Uterus (tissue), 4 donors: ENCODE measurements around the gene SPINT1. TPM values are rescaled to one million over a fixed set of nuclear protein-coding genes. Genes with fewer than 3 reads are reported as not detected.
A peak's percentile ranks its signal among the peaks of the same experiment; 100 is the strongest.

Experiments
- DNase-seq, 2 donors: peaks; one replicate each; pipeline ENCODE4 v3.0.0-alpha.2; 2019 to 2020
- H3K27ac ChIP-seq, 2 donors: fragments of 200-600 bp; sonication (generic); 1 replicate in 1 of 2; 2 replicates in 1 of 2; pipeline ENCODE4 v1.5.1; 2016 to 2018
- H3K27me3 ChIP-seq, 2 donors: fragments of 200-600 bp; sonication (generic); one replicate each; pipeline ENCODE4 v1.5.1; 2018 to 2019; ENCODE audit warnings: control low read depth in 1 of 2
- H3K36me3 ChIP-seq, 2 donors: fragments of 200-600 bp; sonication (generic); one replicate each; pipeline ENCODE4 v1.5.1; 2019; ENCODE audit warnings: control low read depth in 1 of 2
- H3K4me1 ChIP-seq, 2 donors: fragments of 200-600 bp; sonication (generic); one replicate each; pipeline ENCODE4 v1.5.1; 2018 to 2019; ENCODE audit warnings: control low read depth in 1 of 2
- H3K4me3 ChIP-seq, 2 donors: fragments of 200-600 bp; sonication (generic); 1 replicate in 1 of 2; 2 replicates in 1 of 2; pipeline ENCODE4 v1.5.1; 2018 to 2019; ENCODE audit warnings: mild to moderate bottlenecking in 1 of 2
- H3K9me3 ChIP-seq, 2 donors: fragments of 200-600 bp; sonication (generic); one replicate each; pipeline ENCODE4 v1.5.1; 2019; ENCODE audit warnings: control low read depth in 1 of 2
- CTCF ChIP-seq, 4 experiments: fragments of 200-600 bp in 2 of 4; fragments of 450-650 bp in 2 of 4; sonication (generic) in 2 of 4; IDR thresholded peaks; one replicate each; pipeline ENCODE4 v1.5.1; 2016 to 2019; ENCODE audit warnings: antibody characterized with exemption in 4 of 4, mild to moderate bottlenecking in 2 of 4, moderate library complexity in 1 of 4
- POLR2A ChIP-seq, 2 donors: fragments of 450-650 bp; IDR thresholded peaks; one replicate each; pipeline ENCODE4 v1.6.1; 2016; ENCODE audit warnings: antibody characterized with exemption in 2 of 2, mild to moderate bottlenecking in 1 of 2, moderate library complexity in 1 of 2
- intact Hi-C: fragments of 100-400 bp; cut with DNase I; formaldehyde crosslinking; loops from one replicate; pipeline ENCODE4 v1.15.1; 2023; ENCODE audit warnings: low total_unique reads
- total RNA-seq, 4 donors: library from RNA; depleted of rRNA in 3 of 4; stranded (reverse); fragments of >200 nt in 3 of 4; gene quantifications; one replicate each; pipeline versions ENCODE4 v1.1.0 to v1.2.4, GENCODE V29; 2014 to 2023
- donor health status: DM: yes; HTN: yes; CAD: no.

SPINT1 gene
- total RNA-seq, 4 donors from 2014 or later = 2.0 to 38.1 (median 2.3) TPM; not detected in 1

DNA sequence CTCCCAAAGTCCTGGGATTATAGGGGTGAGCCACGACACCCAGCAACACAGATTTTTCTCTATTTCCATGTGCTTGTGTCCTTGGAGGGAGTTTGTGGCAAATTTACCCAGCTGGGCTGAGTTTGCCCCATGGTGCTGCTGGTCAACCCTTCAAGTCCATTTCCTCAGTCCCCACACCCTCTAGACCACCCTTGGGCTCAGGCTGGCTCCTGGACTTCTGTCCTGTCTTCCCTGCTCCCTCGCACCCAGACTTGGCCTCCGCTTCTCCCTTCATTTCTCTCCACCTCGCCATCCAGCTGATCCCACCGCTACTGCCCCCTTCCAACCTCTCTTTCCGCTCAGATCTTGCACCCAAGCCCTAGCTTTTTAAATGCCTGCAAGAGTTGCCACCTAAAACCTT, 37.5 kb downstream of the SPINT1 start:
- Histone ChIP-seq H3K4me1 (no peaks in the 10 kb centered on the region), H3K36me3 (no peaks in the 10 kb centered on the region), H3K27me3 (no peaks in the 10 kb centered on the region), H3K4me3 (no peak overlapping the region), H3K9me3 (no peaks in the 10 kb centered on the region), H3K27ac (no peak overlapping the region)
- TF ChIP-seq POLR2A (IDR thresholded peaks at IDR 0.05) = no peak
- no peak for TF ChIP-seq CTCF (IDR thresholded peaks at IDR 0.05)
- no peak for DNase-seq
- intact Hi-C loops = no loop called here

GRCh38 chr15:40886586-40886985, 42.7 kb downstream of the SPINT1 start:
- no peaks in the 10 kb centered on the region for H3K9me3 ChIP-seq
- DNase-seq = no peak
- no peaks in the 10 kb centered on the region for H3K27me3 ChIP-seq
- no peaks in the 10 kb centered on the region for H3K4me1 ChIP-seq
- intact Hi-C loops = no loop called here
- no peak overlapping the region for H3K4me3 ChIP-seq
- H3K27ac ChIP-seq = no peak overlapping the region
- TF ChIP-seq POLR2A (IDR thresholded peaks at IDR 0.05) (no peak), CTCF (IDR thresholded peaks at IDR 0.05) (no peak)
- H3K36me3 ChIP-seq = no peaks in the 10 kb centered on the region

GRCh38 chr15:40889112-40889511, 45.3 kb downstream of the SPINT1 start:
- Histone ChIP-seq H3K27me3 (no peaks in the 10 kb centered on the region), H3K4me3 (no peak overlapping the region), H3K9me3 (no peaks in the 10 kb centered on the region), H3K36me3 (no peaks in the 10 kb centered on the region), H3K4me1 (no peaks in the 10 kb centered on the region), H3K27ac (no peak overlapping the region)
- DNase-seq = no peak
- TF ChIP-seq CTCF (IDR thresholded peaks at IDR 0.05) (no peak), POLR2A (IDR thresholded peaks at IDR 0.05) (no peak)
- intact Hi-C loops = no loop called here

GRCh38 chr15:40891138-40891537, 47.3 kb downstream of the SPINT1 start:
- intact Hi-C loops = no loop called here
- H3K4me1 ChIP-seq = no peaks in the 10 kb centered on the region
- H3K9me3 ChIP-seq = no peaks in the 10 kb centered on the region
- no peak overlapping the region for H3K4me3 ChIP-seq
- H3K36me3 ChIP-seq = no peaks in the 10 kb centered on the region
- no peak overlapping the region for H3K27ac ChIP-seq
- no peaks in the 10 kb centered on the region for H3K27me3 ChIP-seq
- TF ChIP-seq CTCF (IDR thresholded peaks at IDR 0.05) (no peak), POLR2A (IDR thresholded peaks at IDR 0.05) (no peak)
- no peak for DNase-seq

GRCh38 chr15:40891810-40892446, 48.1 kb downstream of the SPINT1 start:
- Histone ChIP-seq H3K4me3 (no peak overlapping the region), H3K27ac (no peak overlapping the region), H3K4me1 (no peaks in the 10 kb centered on the region), H3K9me3 (no peaks in the 10 kb centered on the region), H3K36me3 (no peaks in the 10 kb centered on the region), H3K27me3 (no peaks in the 10 kb centered on the region)
- intact Hi-C loops = no loop called here
- TF ChIP-seq POLR2A (IDR thresholded peaks at IDR 0.05) (no peak), CTCF (IDR thresholded peaks at IDR 0.05) (peak; percentile 33 to 59 (median 48))
- no peak for DNase-seq
